SKM-1 (cell line): Measurements from ENCODE around the gene DAPK2.
"Not testable (repeated sequence)": the region's sequence is repeated elsewhere in the genome, so short reads cannot be mapped to it uniquely, and the experiment has no call there.

ENCODE experiments used
- DNase-seq: peaks from one replicate; lab custom pipeline; 2025; ENCODE audit not compliant: unreplicated experiment; lab: John Stamatoyannopoulos, UW

Gene DAPK2

GRCh38 chr15:63899606-63900005, 146.7 kb downstream of the DAPK2 start:
- DNase-seq, result not testable (repeated sequence)

GRCh38 chr15:63899193-63899592, 147.1 kb downstream of the DAPK2 start:
- no peak for DNase-seq

GRCh38 chr15:63896336-63897115, 149.8 kb downstream of the DAPK2 start:
- no peak for DNase-seq

- DNase-seq, result no peak
Observed at GRCh38 chr15:63895787-63896218, 150.5 kb downstream of the DAPK2 start.

GRCh38 chr15:63895194-63895593, 151.1 kb downstream of the DAPK2 start:
- DNase-seq, result no peak

- DNase-seq, result no peak
Observed at GRCh38 chr15:63894662-63894949, 151.7 kb downstream of the DAPK2 start.

- DNase-seq, result no peak
Observed at GRCh38 chr15:63893866-63894661, 152.2 kb downstream of the DAPK2 start.

GRCh38 chr15:63892794-63893441, 153.4 kb downstream of the DAPK2 start:
- DNase-seq, result peak; percentile 96

- DNase-seq, result no peak
Observed at GRCh38 chr15:63891768-63892133, 154.5 kb downstream of the DAPK2 start.

GRCh38 chr15:63891079-63891767, 155.1 kb downstream of the DAPK2 start:
- peak; percentile 64 for DNase-seq

GRCh38 chr15:63890617-63891016, 155.7 kb downstream of the DAPK2 start:
- DNase-seq, result no peak

GRCh38 chr15:63889831-63890230, 156.5 kb downstream of the DAPK2 start:
- no peak for DNase-seq

- DNase-seq, result no peak
Observed at GRCh38 chr15:63888823-63889222, 157.5 kb downstream of the DAPK2 start.

- no peak for DNase-seq
Observed at GRCh38 chr15:63888146-63888545, 158.1 kb downstream of the DAPK2 start.

GRCh38 chr15:63887630-63888029, 158.7 kb downstream of the DAPK2 start:
- DNase-seq, result no peak

- no peak for DNase-seq
Observed at GRCh38 chr15:63884953-63885352, 161.3 kb downstream of the DAPK2 start.

- DNase-seq, result peak; percentile 40
Observed at GRCh38 chr15:63881431-63881830, 164.9 kb downstream of the DAPK2 start.

- no peak for DNase-seq
Observed at GRCh38 chr15:63880744-63881143, 165.5 kb downstream of the DAPK2 start.

- no peak for DNase-seq
Observed at GRCh38 chr15:63879995-63880394, 166.3 kb downstream of the DAPK2 start.

- no peak for DNase-seq
Observed at GRCh38 chr15:63879211-63879610, 167.1 kb downstream of the DAPK2 start.

- no peak for DNase-seq
Observed at GRCh38 chr15:63877713-63878271, 168.5 kb downstream of the DAPK2 start.
